ENCODE data around the gene ATAT1.

Gene ATAT1

DNA sequence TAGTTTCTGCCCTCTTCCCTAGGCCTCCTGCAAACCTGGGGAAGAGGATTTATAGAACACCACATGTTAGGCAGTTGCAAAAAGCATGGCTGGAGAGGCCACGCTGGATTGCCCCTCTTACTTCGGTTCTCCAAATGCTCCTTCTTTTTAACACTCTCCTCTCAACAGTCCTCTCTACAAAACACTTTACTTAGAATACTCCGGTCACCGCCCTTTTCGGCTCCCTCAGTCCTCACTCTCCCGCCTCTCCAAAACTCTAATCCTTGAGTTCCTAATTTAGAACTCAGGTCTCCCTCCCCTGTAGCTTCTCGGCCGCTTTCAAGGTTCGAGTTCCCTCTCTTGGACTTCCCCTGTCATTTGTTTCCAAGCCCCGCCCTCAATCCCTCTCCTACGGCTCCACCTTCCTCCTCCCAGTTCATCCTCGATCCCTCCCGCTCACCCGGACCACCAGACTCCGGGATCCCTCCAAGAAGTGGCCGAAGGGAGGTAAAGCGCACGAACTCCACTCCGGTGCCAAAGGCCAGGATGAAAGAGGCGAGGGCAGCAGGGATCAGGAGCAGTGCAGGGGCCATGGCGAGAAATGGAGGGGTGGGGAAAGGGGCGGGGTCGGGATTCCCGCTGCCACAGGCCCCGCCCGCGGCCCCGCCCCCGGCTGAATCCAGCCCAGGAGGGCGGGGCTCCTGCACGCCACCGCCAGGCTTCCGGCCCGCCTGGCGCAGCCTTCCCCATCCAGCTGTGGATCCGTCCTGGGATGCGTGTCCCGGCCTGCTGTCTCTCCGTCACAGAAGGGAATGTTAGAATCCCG is 63.9 kb downstream of the ATAT1 start, which contains the start of gene NRM:
TSS of gene NRM (minus strand) at position 582 of the 805 bp plus-strand sequence. CDS start at position 572, 10 bp downstream.
- Mint-ChIP-seq H3K36me3 (ENCODE audit: low read depth) (peaks cover 7% of the 10 kb centered on the region), H3K27me3 (ENCODE audit: low read depth, poor library complexity) (no peaks in the 10 kb centered on the region), H3K27ac (peak within 1 kb of the TSS; percentile 97), H3K9me3 (no peaks in the 10 kb centered on the region), H3K4me1 (peaks cover 56% of the 10 kb centered on the region), H3K4me3 (peak within 1 kb of the TSS; percentile 93)
- TF ChIP-seq, protein P1, sequence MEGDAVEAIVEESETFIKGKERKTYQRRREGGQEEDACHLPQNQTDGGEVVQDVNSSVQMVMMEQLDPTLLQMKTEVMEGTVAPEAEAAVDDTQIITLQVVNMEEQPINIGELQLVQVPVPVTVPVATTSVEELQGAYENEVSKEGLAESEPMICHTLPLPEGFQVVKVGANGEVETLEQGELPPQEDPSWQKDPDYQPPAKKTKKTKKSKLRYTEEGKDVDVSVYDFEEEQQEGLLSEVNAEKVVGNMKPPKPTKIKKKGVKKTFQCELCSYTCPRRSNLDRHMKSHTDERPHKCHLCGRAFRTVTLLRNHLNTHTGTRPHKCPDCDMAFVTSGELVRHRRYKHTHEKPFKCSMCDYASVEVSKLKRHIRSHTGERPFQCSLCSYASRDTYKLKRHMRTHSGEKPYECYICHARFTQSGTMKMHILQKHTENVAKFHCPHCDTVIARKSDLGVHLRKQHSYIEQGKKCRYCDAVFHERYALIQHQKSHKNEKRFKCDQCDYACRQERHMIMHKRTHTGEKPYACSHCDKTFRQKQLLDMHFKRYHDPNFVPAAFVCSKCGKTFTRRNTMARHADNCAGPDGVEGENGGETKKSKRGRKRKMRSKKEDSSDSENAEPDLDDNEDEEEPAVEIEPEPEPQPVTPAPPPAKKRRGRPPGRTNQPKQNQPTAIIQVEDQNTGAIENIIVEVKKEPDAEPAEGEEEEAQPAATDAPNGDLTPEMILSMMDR (IDR thresholded peaks at IDR 0.05): no peak
- DNase-seq: peak; percentile 90

DNA sequence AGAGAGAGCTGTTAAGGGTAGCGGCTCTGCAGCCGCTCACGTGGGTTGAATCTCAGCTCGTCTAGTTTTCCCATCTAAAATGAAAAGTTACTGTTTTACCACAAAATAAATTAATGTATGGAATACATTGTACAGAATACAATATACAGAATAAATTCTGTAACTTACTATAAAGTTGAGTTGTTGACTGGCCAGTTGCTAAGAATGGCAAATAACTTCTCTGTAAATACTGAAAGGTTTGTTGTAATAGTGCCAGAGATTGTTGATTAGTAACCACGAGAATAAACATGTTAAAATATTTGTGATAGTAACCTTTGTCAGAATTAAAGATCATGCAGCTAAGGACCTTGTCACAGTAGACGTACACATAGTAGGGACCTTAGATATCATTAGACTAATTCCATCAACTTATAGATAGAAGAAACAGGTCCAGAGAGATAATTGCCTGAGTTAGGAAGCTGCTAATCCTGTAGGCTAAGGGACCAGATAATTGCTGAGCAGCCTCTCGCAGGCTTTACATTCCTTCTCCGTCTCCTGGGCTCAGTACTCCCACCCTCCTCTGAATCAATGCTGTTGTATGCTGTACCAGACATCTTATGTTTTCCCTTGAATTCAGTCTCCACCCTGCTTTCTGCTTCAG is 64.7 kb downstream of the ATAT1 start:
- Mint-ChIP-seq H3K27me3 (ENCODE audit: low read depth, poor library complexity) (no peaks in the 10 kb centered on the region), H3K36me3 (ENCODE audit: low read depth) (peaks cover 7% of the 10 kb centered on the region), H3K4me1 (peaks cover 49% of the 10 kb centered on the region), H3K27ac (peak overlapping the region; percentile 49), H3K9me3 (no peaks in the 10 kb centered on the region), H3K4me3 (peak overlapping the region; percentile 93)
- TF ChIP-seq, protein P1 (IDR thresholded peaks at IDR 0.05): no peak
- no peak for DNase-seq

All from nephron progenitor cell (in vitro differentiated cells).